ENCODE data around the gene AKAP13. TPM values are rescaled to one million over a fixed set of nuclear protein-coding genes. Genes with fewer than 3 reads are reported as not detected.

AKAP13 gene
- polyA plus RNA-seq, 3 donors = 47.9 to 99.7 (median 92.6) TPM

DNA sequence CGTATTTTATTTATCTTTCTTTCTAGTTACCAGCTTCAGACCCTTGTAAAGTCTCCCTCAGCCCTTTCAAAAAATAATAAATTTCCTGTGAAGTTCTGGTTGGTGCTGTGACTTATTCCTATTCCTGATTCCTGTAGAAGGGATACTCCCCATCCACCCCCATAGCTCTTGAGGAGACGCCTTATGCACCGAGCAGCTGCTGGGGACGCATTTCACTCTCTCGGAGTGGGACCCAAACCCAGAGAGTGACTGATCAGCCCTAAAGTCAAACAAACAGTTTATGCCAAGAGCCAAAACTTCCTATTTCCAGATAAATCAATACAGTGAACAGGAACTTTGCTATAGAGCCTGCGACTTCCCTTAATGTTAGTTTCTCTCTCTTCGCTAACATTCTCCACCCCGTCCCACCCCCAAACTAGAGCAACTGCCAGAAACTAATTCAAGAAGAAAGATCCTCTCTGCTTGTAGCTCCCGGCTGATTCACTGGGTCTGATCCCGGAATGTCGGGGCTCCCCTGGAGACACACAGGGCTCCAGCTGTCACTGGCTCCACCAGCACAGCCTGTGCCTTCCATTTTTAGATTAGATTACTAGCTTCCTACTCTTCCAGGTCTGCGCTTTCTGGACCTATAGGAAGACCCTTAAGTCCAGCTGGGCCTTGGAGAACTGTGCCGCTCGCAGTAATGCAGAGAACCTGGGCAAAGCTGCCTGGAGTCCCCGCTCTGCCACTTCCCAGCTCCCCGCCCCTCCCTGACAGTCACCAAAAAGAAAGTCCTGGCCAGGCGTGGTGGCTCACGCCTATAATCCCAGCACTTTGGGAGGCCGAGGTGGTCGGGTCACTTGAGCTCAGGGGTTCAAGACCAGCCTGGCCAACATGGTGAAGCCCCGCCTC is 369.1 kb downstream of the AKAP13 start:
- peaks cover 44 to 51% of the 10 kb centered on the region in 2 donors for H3K36me3 ChIP-seq (replicated peaks in 1 of 2; ENCODE audit: control insufficient read depth in 1 of 2, insufficient read depth in 2 of 2, low read length in 2 of 2)
- H2AFZ ChIP-seq (ENCODE audit: insufficient read depth, low read depth, low read length, poor library complexity, severe bottlenecking) = no peak overlapping the region
- peaks cover 74% of the 10 kb centered on the region for H4K20me1 ChIP-seq (ENCODE audit: insufficient read depth, low read length)
- DNase-seq = no peak
- Mint-ChIP-seq H3K9me3 (peaks cover 0 to 2% (median 0%) of the 10 kb centered on the region in 7 donors), H3K36me3 (peaks cover 45 to 52% of the 10 kb centered on the region in 2 donors), H3K4me3 (no peak overlapping the region), H3K27ac (peak overlapping the region in 3 of 7 donors; percentile 26 to 66 (median 35)), H3K27me3 (ENCODE audit: low read depth in 3 of 3) (peaks cover 0 to 7% (median 1%) of the 10 kb centered on the region in 3 donors), H3K4me1 (peaks cover 9% of the 10 kb centered on the region)
- no peaks in the 10 kb centered on the region for H3K79me2 ChIP-seq (ENCODE audit: insufficient read depth, low read length)
- intact Hi-C loops (cut with micrococcal nuclease) = no loop called here
- 74% methylated on average over 15 of the region's 21 CpGs for WGBS (ENCODE audit: insufficient coverage)
- no peak overlapping the region for H3K4me2 ChIP-seq (replicated peaks; ENCODE audit: extremely low read depth, low read length, poor library complexity, severe bottlenecking)
- TF ChIP-seq, protein P1, sequence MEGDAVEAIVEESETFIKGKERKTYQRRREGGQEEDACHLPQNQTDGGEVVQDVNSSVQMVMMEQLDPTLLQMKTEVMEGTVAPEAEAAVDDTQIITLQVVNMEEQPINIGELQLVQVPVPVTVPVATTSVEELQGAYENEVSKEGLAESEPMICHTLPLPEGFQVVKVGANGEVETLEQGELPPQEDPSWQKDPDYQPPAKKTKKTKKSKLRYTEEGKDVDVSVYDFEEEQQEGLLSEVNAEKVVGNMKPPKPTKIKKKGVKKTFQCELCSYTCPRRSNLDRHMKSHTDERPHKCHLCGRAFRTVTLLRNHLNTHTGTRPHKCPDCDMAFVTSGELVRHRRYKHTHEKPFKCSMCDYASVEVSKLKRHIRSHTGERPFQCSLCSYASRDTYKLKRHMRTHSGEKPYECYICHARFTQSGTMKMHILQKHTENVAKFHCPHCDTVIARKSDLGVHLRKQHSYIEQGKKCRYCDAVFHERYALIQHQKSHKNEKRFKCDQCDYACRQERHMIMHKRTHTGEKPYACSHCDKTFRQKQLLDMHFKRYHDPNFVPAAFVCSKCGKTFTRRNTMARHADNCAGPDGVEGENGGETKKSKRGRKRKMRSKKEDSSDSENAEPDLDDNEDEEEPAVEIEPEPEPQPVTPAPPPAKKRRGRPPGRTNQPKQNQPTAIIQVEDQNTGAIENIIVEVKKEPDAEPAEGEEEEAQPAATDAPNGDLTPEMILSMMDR (IDR thresholded peaks at IDR 0.05) = no peak
- H3K27ac ChIP-seq (ENCODE audit: low read depth in 1 of 2, low read length in 2 of 2) = no peak overlapping the region
- no peaks in the 10 kb centered on the region for H3K9me3 ChIP-seq (replicated peaks in 1 of 2; ENCODE audit: control insufficient read depth in 1 of 2, insufficient read depth in 1 of 2, low read length in 2 of 2)
- H3K4me3 ChIP-seq (replicated peaks in 1 of 3; ENCODE audit: low read depth in 2 of 3, low read length in 3 of 3) = no peak overlapping the region
- no peak overlapping the region for H3K9ac ChIP-seq (ENCODE audit: insufficient read depth, low read length, poor library complexity, severe bottlenecking)
- peaks cover 0 to 3% of the 10 kb centered on the region in 2 donors for H3K4me1 ChIP-seq (ENCODE audit: control insufficient read depth in 1 of 2, insufficient read depth in 2 of 2, low read length in 2 of 2)
- H3K27me3 ChIP-seq (ENCODE audit: control insufficient read depth in 2 of 2, insufficient read depth in 2 of 2, low read length in 2 of 2) = no peaks in the 10 kb centered on the region

DNA sequence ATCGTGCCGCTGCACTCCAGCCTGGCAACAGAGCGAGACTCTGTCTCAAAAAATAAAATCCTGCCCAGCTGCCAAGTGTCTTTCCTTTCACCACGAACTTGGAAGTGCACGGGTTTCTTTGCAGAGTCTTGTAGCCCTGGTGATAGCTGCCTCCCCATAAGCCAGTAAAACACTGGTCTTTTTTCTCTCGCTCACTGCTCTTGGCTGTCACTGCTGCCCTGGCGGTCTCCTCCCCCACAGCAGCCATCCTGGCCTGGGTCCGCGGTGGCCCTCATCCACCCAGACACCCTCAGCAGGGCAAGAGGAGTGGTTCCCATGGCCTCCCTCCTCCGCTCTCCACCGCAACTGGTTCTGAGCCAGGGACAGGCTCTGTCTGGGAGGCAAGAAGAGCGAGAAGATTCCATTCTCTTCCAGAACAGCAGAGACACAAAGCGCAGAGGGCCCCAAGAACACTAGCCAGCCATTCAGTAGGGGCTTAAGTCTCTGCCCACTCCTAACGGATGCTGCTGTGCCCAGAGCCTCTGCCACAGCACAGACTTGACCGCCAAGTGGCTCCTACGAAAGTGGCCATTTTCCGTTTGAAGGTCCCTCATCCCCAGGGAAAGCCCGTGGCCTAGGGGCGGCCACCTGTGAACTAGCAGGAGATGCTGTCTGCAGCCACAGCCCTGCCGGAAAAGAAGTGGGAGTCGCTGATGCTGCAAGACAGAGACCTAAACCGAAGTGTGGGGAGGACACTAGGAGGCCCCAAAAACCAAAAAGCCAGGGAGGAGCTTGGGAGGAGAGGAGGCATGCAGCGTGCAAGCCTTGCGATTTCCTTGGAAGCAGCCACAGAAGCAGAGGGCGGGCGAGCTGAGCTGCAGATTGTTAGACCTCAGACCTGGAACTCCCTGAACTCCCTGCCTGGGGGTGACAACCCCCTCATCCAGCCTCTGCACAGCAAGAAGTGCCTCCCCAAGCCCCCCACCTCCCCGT is 370.2 kb downstream of the AKAP13 start:
- Mint-ChIP-seq H3K27me3 (ENCODE audit: low read depth in 3 of 3) (peaks cover 0 to 7% (median 1%) of the 10 kb centered on the region in 3 donors), H3K9me3 (peaks cover 0 to 2% (median 0%) of the 10 kb centered on the region in 7 donors), H3K36me3 (peaks cover 34 to 41% of the 10 kb centered on the region in 2 donors), H3K4me3 (no peak overlapping the region), H3K27ac (peak overlapping the region in 3 of 7 donors; percentile 13 to 81 (median 57)), H3K4me1 (peaks cover 9% of the 10 kb centered on the region)
- WGBS (ENCODE audit: insufficient coverage) = 71% methylated on average over 22 of the region's 27 CpGs
- DNase-seq = no peak
- H3K4me3 ChIP-seq (replicated peaks in 1 of 3; ENCODE audit: low read depth in 2 of 3, low read length in 3 of 3) = no peak overlapping the region
- peaks cover 33 to 40% of the 10 kb centered on the region in 2 donors for H3K36me3 ChIP-seq (replicated peaks in 1 of 2; ENCODE audit: control insufficient read depth in 1 of 2, insufficient read depth in 2 of 2, low read length in 2 of 2)
- no peaks in the 10 kb centered on the region for H3K9me3 ChIP-seq (replicated peaks in 1 of 2; ENCODE audit: control insufficient read depth in 1 of 2, insufficient read depth in 1 of 2, low read length in 2 of 2)
- H3K79me2 ChIP-seq (ENCODE audit: insufficient read depth, low read length) = no peaks in the 10 kb centered on the region
- no peaks in the 10 kb centered on the region for H3K27me3 ChIP-seq (ENCODE audit: control insufficient read depth in 2 of 2, insufficient read depth in 2 of 2, low read length in 2 of 2)
- TF ChIP-seq, protein P1 (IDR thresholded peaks at IDR 0.05) = no peak
- H3K27ac ChIP-seq (ENCODE audit: low read depth in 1 of 2, low read length in 2 of 2) = no peak overlapping the region
- H3K4me2 ChIP-seq (replicated peaks; ENCODE audit: extremely low read depth, low read length, poor library complexity, severe bottlenecking) = no peak overlapping the region
- no peak overlapping the region for H2AFZ ChIP-seq (ENCODE audit: insufficient read depth, low read depth, low read length, poor library complexity, severe bottlenecking)
- no peak overlapping the region for H3K9ac ChIP-seq (ENCODE audit: insufficient read depth, low read length, poor library complexity, severe bottlenecking)
- peaks cover 0 to 3% of the 10 kb centered on the region in 2 donors for H3K4me1 ChIP-seq (ENCODE audit: control insufficient read depth in 1 of 2, insufficient read depth in 2 of 2, low read length in 2 of 2)
- peaks cover 63% of the 10 kb centered on the region for H4K20me1 ChIP-seq (ENCODE audit: insufficient read depth, low read length)
- intact Hi-C loops (cut with micrococcal nuclease) = no loop called here
